HepG2 (cell line): ENCODE measurements around the gene TSSK1B.

Experiments used
- ELF4 ChIP-seq: sonication (generic); formaldehyde crosslinking; IDR thresholded peaks from 2 replicates; pipeline ENCODE4 v1.5.0; 2020; ENCODE audit warnings: missing genetic modification reagents, mild to moderate bottlenecking, moderate library complexity, borderline replicate concordance
- ZNF644 ChIP-seq: IDR thresholded peaks from 2 replicates; pipeline ENCODE4 v1.6.1; 2016; ENCODE audit warnings: low read depth
- TF ChIP-seq, protein P1 (sequence below): sonication (generic); formaldehyde crosslinking; IDR thresholded peaks from 2 replicates; pipeline ENCODE4 v1.5.0; 2020; ENCODE audit warnings: missing genetic modification reagents, mild to moderate bottlenecking, borderline replicate concordance
- TF ChIP-seq, protein P2 (sequence below): sonication (generic); formaldehyde crosslinking; IDR thresholded peaks from 2 replicates; pipeline ENCODE4 v1.5.0; 2020; ENCODE audit warnings: mild to moderate bottlenecking, missing genetic modification reagents, moderate library complexity

DNA sequence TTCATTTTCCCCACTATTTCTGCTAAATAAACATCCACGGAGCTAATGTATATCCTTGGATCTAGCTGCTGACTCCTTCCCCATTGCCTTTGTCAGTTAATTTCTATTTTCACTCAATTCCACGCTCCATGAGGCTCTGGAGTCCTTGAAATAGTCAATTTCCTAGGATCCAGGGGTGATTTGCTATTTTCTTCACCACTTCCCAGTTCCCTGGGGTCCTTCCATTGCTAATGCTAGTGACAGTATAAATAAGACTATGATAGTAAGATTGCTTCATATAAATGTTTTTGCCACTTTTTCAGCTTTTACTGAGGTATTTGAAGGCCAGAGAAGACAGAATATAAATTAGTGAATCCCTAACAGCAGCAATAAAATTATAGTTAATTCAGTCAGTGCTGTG is 13.1 kb downstream of the TSSK1B start:
- no peak for TF ChIP-seq ZNF644 (CRISPR knock-in tag)
- TF ChIP-seq, protein P1, sequence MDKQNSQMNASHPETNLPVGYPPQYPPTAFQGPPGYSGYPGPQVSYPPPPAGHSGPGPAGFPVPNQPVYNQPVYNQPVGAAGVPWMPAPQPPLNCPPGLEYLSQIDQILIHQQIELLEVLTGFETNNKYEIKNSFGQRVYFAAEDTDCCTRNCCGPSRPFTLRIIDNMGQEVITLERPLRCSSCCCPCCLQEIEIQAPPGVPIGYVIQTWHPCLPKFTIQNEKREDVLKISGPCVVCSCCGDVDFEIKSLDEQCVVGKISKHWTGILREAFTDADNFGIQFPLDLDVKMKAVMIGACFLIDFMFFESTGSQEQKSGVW (CRISPR knock-in tag) = no peak
- TF ChIP-seq, protein P2, sequence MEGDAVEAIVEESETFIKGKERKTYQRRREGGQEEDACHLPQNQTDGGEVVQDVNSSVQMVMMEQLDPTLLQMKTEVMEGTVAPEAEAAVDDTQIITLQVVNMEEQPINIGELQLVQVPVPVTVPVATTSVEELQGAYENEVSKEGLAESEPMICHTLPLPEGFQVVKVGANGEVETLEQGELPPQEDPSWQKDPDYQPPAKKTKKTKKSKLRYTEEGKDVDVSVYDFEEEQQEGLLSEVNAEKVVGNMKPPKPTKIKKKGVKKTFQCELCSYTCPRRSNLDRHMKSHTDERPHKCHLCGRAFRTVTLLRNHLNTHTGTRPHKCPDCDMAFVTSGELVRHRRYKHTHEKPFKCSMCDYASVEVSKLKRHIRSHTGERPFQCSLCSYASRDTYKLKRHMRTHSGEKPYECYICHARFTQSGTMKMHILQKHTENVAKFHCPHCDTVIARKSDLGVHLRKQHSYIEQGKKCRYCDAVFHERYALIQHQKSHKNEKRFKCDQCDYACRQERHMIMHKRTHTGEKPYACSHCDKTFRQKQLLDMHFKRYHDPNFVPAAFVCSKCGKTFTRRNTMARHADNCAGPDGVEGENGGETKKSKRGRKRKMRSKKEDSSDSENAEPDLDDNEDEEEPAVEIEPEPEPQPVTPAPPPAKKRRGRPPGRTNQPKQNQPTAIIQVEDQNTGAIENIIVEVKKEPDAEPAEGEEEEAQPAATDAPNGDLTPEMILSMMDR = no peak
- TF ChIP-seq ELF4 = no peak
